DLD1 (cell line): ENCODE results near the gene BLACAT1.

Experiments
- in situ Hi-C: cut with HindIII; loops from 2 replicates; pipeline ENCODE4 v1.10.0; 2017; ENCODE audit warnings: low sequenced_read_pairs

Gene BLACAT1

DNA sequence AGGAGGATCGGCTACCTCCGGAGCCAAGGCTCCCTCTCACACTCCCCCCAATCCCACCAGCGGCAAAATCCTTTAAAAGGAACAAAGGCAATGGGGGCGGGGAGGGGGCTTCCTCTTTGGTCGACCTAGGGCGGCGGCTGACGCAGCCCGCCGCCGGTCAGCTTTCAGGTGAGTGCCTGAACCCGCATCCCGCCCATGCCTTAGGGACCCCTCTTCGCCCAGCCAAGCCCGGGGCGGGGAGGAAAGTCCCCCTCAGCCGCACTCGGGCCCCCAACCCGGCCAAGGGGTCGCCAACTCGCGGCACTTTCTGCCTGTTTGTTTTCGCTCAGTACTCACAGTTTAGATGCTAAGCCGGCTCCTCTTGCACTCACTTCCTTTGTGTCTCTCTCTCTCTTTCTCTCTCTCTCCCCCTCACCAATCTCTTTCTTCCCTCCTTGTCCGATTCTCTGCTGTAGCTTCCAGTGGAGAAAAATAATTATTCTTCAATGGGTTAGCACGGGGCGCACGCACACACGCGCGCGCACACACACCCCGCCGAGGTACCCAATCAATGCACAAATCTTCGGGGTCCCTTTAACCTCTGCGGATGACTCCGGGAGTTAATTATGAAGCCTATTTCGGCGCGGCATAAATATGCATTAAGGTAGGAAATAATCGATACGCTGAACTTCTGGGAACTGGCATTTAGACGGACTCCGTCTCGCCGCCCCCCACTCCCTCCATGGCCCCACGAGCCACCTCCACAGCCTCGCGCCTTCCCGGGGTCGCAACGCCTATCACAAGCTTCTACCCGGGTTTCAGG is at the start of gene BLACAT1:
Gene BLACAT1, minus strand, starts transcription at position 465 of the 802 bp plus-strand sequence.
- in situ Hi-C loops: no loop called here

DNA sequence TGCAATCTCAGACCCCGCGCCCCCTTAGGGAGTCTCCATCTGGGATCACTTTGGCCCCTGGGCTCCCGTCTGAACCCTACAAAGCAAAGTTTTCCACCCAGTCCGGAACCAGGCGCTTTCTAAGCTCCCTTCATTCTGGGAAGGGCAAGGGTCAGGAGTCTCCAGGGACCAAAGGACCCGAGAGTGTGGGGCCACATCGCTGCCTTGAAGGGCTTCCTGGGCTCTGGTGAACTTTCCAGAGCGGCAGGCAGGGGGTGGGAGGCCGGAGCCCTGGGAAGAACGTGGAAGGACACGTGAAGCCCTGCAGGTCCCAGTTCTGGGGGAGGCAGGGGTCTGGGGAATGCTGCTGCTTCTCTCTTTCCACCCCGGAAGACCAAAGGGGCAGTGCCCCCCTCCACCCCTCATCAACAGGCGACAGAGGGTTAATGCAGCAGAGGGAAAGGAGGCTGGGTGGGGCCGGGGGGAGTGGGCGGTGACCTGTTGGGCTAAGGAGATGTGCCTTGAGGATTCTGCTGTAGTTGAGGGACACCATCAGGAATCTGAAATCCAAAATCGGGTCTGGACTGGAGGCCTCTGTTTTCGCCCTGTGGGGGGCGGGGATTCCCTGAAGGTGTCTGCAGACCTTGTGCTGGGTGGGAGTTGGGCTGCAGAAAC is 49.4 kb upstream of the BLACAT1 start:
- in situ Hi-C loops: loop anchor here (25.0 kb wide), 1 partner anchor 143 kb away; the partner anchor contains the start of gene KLHDC8A

GRCh38 chr1:205504311-205505075 is 48.6 kb upstream of the BLACAT1 start, which contains the start of gene CDK18:
Gene CDK18 (plus strand): TSS chr1:205504669. CDS start chr1:205523168, 18,499 bp downstream.
- in situ Hi-C loops: loop anchor here (25.0 kb wide), 1 partner anchor 142 kb away; the partner anchor contains the start of gene KLHDC8A

GRCh38 chr1:205502992-205503391 is 47.1 kb upstream of the BLACAT1 start:
- in situ Hi-C loops: loop anchor here (25.0 kb wide), 1 partner anchor 141 kb away; the partner anchor contains the start of gene KLHDC8A

DNA sequence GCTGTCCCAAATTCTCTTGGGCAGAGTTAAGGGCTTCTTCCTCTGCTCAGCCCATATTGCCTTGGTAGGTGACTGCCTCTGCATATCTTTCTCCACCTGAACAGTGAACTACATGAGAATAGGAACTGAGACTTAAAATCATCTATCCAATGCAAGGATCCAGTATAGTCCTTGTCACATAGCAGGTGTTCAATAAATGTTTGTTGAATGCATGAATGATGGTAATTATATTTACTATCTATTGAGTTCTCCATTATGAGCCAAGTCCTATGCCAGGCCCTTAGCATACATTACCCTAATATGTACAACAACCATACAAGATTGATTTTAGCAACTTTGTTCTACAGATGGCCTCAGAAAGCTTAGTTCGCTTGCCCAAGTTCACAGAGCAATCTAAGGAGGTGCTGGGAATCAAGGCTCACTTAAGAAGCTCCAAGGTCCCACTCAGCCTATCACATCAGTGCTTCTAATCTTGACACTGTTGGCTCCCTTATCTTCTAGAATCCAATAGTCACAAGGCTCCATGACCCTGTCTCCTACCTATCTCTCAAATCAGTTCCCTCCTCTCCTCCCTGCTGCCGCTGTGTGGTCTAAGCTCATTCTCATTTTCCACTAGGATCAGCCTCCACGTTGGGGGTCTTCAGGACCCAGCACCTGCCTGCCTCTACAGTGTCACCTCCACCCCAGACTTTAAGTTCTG is 46.4 kb upstream of the BLACAT1 start:
- in situ Hi-C loops: loop anchor here (25.0 kb wide), 1 partner anchor 140 kb away; the partner anchor contains the start of gene KLHDC8A

- in situ Hi-C loops: loop anchor here (25.0 kb wide), 1 partner anchor 138 kb away; the partner anchor contains the start of gene KLHDC8A
Measured at GRCh38 chr1:205500240-205501233, 44.7 kb upstream of the BLACAT1 start.

DNA sequence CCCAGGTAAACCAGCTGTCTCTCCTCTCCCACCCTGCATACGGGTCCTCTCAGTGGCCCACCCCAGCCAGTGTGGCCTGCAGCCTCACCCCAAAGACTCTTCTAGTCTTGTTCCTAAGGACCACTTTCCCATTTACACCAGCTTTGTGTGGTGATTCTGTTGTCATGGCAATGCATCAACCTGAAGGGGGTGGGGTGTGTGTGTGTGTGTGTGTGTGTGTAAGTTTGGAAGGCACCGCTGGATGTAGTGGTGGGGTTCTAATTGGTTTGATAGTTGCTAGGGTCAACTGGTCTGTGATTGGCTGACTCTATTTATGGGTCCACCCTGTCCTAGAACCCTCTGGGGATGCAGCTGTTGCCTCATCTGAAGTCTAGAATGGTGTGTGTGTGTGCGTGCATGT is 43.9 kb upstream of the BLACAT1 start:
- in situ Hi-C loops: loop anchor here (25.0 kb wide), 1 partner anchor 137 kb away; the partner anchor contains the start of gene KLHDC8A

DNA sequence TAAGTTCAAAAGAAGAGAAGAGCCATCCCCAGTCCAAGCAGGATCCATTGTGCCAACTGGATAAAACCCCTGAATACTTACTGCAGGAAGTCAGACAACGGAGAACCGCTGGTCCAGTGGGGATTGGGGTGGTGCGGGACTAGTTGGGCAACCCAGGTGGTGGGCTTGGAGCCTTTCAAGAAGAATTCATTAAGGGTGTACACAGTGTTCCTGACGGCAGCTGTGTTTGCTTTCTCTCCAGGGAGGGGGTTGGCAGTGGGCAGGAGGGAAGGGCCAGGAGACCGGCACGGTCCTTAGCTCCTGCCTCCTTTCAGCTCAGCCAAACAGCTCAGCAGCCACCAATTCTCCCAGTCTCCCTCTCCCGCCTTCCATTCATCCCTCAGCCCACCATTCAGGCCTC is 41.5 kb upstream of the BLACAT1 start:
- in situ Hi-C loops: no loop called here

DNA sequence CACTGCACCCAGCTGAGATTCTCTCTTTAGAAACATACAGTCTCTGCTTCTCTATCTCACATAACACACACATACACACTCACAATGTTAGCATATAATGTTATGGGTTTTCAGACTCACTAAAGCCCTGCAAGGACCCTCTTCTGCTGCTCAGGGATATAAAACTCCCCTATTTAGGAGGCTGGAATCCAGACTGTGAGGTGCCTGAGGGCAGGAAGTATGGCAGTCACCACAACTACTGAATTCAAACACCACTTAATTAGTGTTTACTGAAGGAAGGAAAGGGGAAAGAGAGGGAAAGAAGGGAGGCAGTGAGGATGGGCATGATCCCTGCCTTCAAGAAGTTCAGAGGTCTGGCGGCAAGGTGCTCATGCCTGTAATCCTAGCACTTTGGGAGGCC is 40.8 kb upstream of the BLACAT1 start:
- in situ Hi-C loops: no loop called here

- in situ Hi-C loops: no loop called here
Measured at GRCh38 chr1:205495237-205495823, 39.5 kb upstream of the BLACAT1 start.

DNA sequence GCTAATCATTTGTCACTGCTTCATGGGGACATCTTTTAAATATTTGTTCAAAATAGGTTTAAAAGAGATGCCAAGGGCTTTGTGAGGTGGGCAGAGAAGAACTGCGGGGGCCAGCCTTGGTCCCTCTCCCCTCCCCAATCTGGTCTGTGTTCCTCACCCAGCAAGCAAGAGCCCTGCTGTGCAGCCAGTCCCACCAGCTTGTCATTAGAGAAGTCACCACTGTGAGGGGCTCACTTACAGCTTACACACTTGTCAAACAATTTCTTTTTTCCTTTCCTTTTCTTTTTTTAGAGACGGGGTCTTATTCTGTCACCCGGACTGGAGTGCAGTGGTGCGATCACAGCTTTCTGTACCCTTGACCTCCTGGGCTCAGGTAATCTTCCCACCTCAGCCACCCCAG is 38.3 kb upstream of the BLACAT1 start:
- in situ Hi-C loops: no loop called here

GRCh38 chr1:205493241-205494085 is 37.6 kb upstream of the BLACAT1 start:
- in situ Hi-C loops: no loop called here

- in situ Hi-C loops: no loop called here
Measured at GRCh38 chr1:205492774-205493173, 36.9 kb upstream of the BLACAT1 start.

DNA sequence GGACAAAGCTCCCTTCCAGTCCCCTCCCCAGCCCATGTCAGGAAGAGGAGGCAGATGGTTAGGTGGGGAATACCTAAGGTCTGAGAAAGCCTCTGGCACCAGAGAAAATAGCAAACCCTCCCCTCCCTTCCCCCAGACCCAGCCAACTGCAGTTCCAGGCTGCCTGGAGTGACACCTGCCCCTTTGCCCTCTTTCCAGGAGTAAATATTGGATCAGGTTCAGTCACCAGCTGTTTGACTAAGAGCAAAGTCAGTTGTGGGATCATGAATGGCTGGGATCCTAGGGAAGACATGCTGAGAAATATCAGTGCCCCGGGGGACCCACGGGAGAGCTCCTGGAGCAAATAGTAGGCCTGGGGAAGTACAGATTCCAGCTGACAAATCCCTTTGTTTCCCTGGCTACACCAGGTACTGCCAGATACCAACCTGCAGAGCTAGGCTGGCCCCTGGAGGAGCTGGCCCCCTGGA is 36.4 kb upstream of the BLACAT1 start:
- in situ Hi-C loops: no loop called here

DNA sequence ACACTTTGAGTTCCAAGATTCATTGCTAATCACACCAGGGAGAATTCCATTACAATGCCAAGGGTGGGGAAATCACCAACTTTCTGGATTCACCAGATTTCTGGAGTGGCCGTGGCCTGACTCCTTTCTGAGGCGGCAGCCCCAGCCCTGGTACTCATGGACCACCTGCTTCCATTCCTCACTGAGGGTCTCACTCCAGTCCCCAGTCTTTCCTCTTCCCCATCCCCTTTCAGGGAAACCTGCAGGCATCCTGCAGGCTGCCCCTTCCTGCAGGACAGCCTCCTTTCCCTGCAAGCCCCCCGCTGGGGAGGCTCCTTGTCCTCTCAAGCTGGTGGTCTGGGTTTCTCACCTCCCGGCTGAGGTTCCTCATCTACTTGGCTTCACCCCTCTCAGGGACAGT is 35.9 kb upstream of the BLACAT1 start:
- in situ Hi-C loops: no loop called here

- in situ Hi-C loops: no loop called here
Measured at GRCh38 chr1:205488074-205488723, 32.4 kb upstream of the BLACAT1 start.

DNA sequence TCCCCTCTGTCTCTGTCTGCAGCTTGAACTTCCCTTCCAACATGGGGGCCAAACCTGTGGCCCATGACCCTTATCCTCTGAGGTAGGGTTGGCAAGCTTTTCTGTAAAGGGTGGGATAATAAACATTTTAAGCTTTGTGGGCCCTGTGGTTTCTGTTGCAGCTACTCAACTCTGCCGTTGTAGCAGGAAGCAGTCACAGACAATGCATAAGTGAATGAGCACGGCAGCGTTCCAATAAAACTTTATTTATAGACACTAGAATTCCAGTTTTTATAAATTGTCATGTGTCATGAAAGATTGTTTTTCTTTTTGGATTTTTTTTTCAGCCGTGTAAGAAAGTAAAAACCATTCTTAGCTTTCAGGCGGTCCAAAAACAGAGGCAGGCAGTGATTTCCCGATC is 30.4 kb upstream of the BLACAT1 start:
- in situ Hi-C loops: no loop called here
